Activated CD4-positive, alpha-beta memory T cell treated with anti-CD3 and anti-CD28 coated beads for 36 hours (primary cell): ENCODE measurements around the gene MGMT. TPM values are rescaled to one million over a fixed set of nuclear protein-coding genes. Genes with fewer than 3 reads are reported as not detected.

Source experiments
- CTCF ChIA-PET: fragments of 350-600 bp; sonication (Branson Sonifier 250); formaldehyde crosslinking; loops from one replicate; lab custom pipeline; 2021; ENCODE audit warnings: antibody characterized with exemption, inconsistent platforms; lab: Charles Lee
- POLR2A ChIA-PET: fragments of 350-600 bp; sonication (Branson Sonifier 250); formaldehyde crosslinking; loops from one replicate; lab custom pipeline; 2021; ENCODE audit warnings: antibody characterized with exemption; lab: Charles Lee
- DNase-seq: peaks from one replicate; pipeline ENCODE4 v3.0.0-alpha.2; 2020
- H3K27ac Mint-ChIP-seq: one replicate; pipeline ENCODE4 v1.8.0; 2021; ENCODE audit warnings: mixed read lengths
- H3K27me3 Mint-ChIP-seq: one replicate; pipeline ENCODE4 v1.8.0; 2021; ENCODE audit warnings: mixed read lengths
- H3K36me3 Mint-ChIP-seq: one replicate; pipeline ENCODE4 v1.8.0; 2021; ENCODE audit warnings: mixed read lengths
- H3K4me1 Mint-ChIP-seq: one replicate; pipeline ENCODE4 v1.8.0; 2021; ENCODE audit warnings: low read depth, mixed read lengths
- H3K4me3 Mint-ChIP-seq: one replicate; pipeline ENCODE4 v1.8.0; 2021; ENCODE audit warnings: mild to moderate bottlenecking, mixed read lengths
- H3K9me3 Mint-ChIP-seq: one replicate; pipeline ENCODE4 v1.8.0; 2021; ENCODE audit warnings: mixed read lengths
- intact Hi-C: fragments of 100-400 bp; cut with micrococcal nuclease; formaldehyde crosslinking; loops from one replicate; pipeline ENCODE4 v1.15.1; 2023
- total RNA-seq, 2 experiments: library from RNA; stranded (reverse); gene quantifications; one replicate each; pipeline ENCODE4 v1.2.3, GENCODE V29; 2021

MGMT gene
- total RNA-seq, 2 experiments from 2014 or later: 22.9 to 23.8 TPM

DNA sequence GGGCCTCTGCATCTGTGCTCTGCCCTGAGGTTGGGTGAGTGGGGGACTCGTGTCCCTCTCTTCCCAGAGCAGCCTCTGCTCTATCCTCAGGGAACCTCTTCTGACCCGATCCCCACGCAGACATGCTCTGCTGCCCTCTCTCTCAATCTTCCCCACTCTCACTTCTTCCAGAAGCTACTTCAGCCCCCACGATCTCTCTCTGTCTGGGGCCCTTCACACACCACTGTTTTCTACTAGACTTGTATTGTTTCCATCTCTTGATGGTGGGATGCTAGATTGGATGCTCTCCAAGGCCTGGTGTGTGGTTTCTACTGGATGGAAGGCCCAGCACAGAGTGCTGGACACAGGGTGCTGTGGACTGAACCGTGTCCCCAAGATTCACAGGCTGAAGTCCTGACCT lies 10.0 kb downstream of the MGMT start:
- intact Hi-C loops: no loop called here
- Mint-ChIP-seq H3K4me1 (peaks cover 4% of the 10 kb centered on the region), H3K27me3 (no peaks in the 10 kb centered on the region), H3K36me3 (peaks cover 27% of the 10 kb centered on the region), H3K27ac (no peak overlapping the region), H3K4me3 (no peak overlapping the region), H3K9me3 (peaks cover 23% of the 10 kb centered on the region)
- ChIA-PET POLR2A (no interaction called here), CTCF (no interaction called here)
- DNase-seq: no peak

DNA sequence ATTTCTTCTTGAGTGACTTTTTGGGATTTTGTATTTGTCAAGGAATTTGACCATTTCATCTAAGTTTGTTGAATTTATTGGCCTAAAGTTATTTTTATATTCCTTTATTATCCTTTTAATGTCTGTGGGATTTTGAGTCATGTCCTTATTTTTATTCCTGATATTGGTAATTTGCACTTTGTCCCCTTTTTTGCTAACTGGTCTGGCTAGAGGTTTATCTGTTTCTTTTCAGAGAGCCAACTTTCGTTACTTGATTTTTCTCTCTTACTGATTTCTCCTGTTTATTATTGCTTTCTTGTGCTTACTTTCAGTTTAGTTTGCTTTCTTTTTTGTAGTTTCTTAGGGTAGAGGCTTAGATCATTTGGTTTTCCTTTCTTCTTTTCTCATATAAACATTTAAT lies 14.6 kb downstream of the MGMT start:
- no peak for DNase-seq
- Mint-ChIP-seq H3K27me3 (no peaks in the 10 kb centered on the region), H3K9me3 (peaks cover 53% of the 10 kb centered on the region), H3K4me3 (no peak overlapping the region), H3K4me1 (no peaks in the 10 kb centered on the region), H3K36me3 (peaks cover 45% of the 10 kb centered on the region), H3K27ac (no peak overlapping the region)
- ChIA-PET POLR2A (no interaction called here), CTCF (no interaction called here)
- intact Hi-C loops: no loop called here

DNA sequence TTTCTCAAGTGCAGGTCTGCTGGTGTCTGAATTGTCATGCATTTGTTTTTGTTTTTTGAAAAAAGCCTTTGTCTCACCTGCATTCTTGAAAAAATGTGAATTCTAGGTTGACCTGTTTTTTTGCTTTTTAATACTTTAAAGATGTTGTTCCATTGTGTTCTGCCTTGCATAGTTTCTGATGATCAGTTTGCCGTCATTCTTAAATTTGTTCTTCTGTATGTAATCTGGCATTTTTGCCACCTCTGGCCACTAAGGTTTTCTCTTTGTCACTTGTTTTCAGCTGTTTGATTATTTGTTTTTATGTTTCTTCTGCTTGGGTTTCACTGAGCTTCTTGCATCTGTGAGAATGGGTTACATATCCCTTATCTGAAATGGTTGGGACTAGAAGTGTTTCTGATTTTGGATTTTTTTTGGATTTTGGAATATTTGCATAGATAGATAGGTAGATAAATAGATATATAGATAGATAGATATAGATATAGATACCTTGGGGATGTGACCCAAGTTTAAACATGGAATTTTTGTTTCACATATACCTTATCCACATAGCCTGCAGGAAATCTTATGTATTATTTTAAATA lies 16.5 kb downstream of the MGMT start:
- Mint-ChIP-seq H3K27ac (no peak overlapping the region), H3K27me3 (no peaks in the 10 kb centered on the region), H3K4me1 (no peaks in the 10 kb centered on the region), H3K36me3 (peaks cover 41% of the 10 kb centered on the region), H3K9me3 (peaks cover 58% of the 10 kb centered on the region), H3K4me3 (no peak overlapping the region)
- no peak for DNase-seq
- intact Hi-C loops: no loop called here
- POLR2A ChIA-PET: no interaction called here
- CTCF ChIA-PET: no interaction called here

DNA sequence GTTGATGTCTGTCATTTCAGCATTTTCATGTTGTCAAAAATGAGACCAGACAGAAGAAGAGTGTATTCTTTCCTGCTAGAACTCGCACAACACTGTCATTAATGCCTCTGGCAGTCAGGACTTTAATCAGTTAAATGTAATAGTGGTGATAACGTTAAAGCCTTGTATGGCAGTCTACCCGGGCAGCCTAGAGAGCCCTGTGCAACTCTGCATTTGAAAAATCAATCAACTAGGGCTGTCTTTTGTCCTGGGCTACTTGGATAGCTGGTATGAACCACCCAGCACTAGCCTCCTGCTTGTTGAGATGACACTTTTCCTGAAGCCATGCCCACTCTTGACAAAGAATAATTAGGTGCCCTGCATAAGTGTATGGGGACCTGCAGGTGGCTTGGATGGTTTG lies 19.8 kb downstream of the MGMT start:
- Mint-ChIP-seq H3K4me3 (no peak overlapping the region), H3K4me1 (no peaks in the 10 kb centered on the region), H3K36me3 (peaks cover 42% of the 10 kb centered on the region), H3K27ac (no peak overlapping the region), H3K27me3 (no peaks in the 10 kb centered on the region), H3K9me3 (peaks cover 57% of the 10 kb centered on the region)
- ChIA-PET CTCF (no interaction called here), POLR2A (no interaction called here)
- intact Hi-C loops: no loop called here
- DNase-seq: no peak

DNA sequence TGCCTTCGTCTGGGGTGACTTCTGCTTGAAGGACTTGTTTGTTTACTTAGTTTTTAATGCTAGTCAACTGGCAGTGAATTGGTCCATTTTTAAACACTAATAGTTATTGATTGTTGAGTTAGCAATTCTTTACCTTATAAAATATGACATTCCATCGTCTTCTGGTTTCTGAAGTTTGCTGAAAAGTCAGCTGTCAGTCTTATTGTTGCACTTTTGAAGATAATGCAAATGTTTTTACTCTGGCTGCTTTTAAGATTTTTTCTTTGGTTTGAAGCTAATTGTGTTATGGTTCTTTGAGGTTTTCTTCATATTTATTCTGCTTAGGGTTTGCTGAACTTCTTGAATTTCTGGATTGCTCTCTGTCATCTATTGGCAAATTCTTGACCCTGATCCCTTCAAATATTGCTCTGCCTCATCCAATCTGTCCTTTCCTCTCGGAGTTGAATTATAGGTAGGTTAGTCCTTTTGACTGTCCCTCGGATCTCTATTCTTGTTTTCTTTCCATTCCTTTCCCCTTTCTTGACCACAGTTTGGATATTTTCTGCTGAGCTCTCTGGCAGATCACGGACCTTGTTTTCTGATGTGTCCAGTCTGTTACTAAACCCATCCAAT lies 24.2 kb downstream of the MGMT start:
- ChIA-PET POLR2A (no interaction called here), CTCF (no interaction called here)
- Mint-ChIP-seq H3K27ac (no peak overlapping the region), H3K4me1 (peaks cover 11% of the 10 kb centered on the region), H3K9me3 (peaks cover 37% of the 10 kb centered on the region), H3K36me3 (peaks cover 45% of the 10 kb centered on the region), H3K27me3 (no peaks in the 10 kb centered on the region), H3K4me3 (no peak overlapping the region)
- intact Hi-C loops: no loop called here
- no peak for DNase-seq

DNA sequence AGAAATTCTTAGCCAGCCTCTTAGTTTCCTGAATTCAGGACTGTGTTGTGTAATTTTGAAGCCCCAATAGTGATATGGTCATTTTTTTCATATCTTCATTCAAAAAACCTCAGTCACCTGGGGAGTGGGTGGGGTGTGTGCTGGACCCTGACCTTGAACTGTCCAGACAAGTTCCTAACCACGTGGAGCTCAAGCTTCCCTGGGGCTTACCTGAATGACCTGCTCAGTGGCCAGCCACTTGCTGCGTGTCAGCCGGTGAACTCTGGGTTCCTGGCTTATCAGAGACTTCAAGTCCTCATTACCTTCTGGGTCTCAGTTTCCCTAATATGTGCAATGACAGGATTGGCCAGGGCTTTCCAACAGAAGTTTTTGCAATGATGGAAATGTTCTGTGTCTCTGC lies 27.1 kb downstream of the MGMT start:
- no peaks in the 10 kb centered on the region for H3K27me3 Mint-ChIP-seq
- CTCF ChIA-PET: no interaction called here
- H3K9me3 Mint-ChIP-seq: peaks cover 37% of the 10 kb centered on the region
- no peak overlapping the region for H3K4me3 Mint-ChIP-seq
- peaks cover 59% of the 10 kb centered on the region for H3K36me3 Mint-ChIP-seq
- POLR2A ChIA-PET: no interaction called here
- intact Hi-C loops: no loop called here
- H3K4me1 Mint-ChIP-seq: peaks cover 17% of the 10 kb centered on the region
- no peak for DNase-seq
- no peak overlapping the region for H3K27ac Mint-ChIP-seq

DNA sequence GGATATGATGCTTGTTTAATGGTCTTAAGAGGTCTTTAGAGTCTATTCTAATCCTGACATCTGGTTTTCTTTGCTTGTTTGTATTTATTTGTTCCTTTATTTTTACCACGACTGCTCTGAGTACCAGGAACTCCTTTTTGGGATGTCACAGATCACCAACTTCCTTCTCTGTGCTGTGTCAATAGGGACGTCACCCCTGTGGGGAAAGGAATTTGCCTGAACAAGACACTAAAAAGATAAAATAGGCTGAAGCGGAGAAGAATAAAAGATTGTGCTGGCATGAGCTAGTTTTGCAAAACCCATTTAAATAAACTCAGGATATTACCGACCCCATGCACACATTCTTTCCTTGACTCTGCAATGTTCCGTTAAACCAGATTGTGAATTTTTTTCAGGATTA lies 27.7 kb downstream of the MGMT start:
- Mint-ChIP-seq H3K4me1 (peaks cover 17% of the 10 kb centered on the region), H3K27me3 (no peaks in the 10 kb centered on the region), H3K27ac (no peak overlapping the region), H3K9me3 (peaks cover 33% of the 10 kb centered on the region), H3K36me3 (peaks cover 58% of the 10 kb centered on the region), H3K4me3 (no peak overlapping the region)
- intact Hi-C loops: no loop called here
- ChIA-PET CTCF (no interaction called here), POLR2A (no interaction called here)
- DNase-seq: no peak

DNA sequence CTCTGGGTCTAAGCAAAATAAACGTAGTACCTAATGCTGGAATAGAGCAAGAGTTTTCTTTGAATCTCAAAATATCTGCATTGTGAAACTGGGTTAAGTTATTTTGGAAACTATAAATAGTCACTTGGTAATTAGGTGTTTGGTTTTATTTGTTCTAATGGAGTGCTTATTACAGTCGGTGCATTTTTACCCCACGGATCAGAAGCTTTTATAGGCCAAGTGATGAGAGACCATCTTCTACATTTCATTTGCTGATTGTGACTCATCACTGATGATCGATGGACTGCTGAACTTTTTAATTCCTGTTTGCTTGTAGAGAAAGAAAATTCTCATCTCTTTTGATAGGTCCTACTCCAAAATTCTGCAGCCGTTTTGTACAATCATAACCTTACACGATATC lies 28.2 kb downstream of the MGMT start:
- H3K4me3 Mint-ChIP-seq: no peak overlapping the region
- ChIA-PET POLR2A (no interaction called here), CTCF (no interaction called here)
- peaks cover 17% of the 10 kb centered on the region for H3K4me1 Mint-ChIP-seq
- no peak for DNase-seq
- H3K36me3 Mint-ChIP-seq: peaks cover 54% of the 10 kb centered on the region
- H3K9me3 Mint-ChIP-seq: peaks cover 30% of the 10 kb centered on the region
- no peak overlapping the region for H3K27ac Mint-ChIP-seq
- intact Hi-C loops: no loop called here
- H3K27me3 Mint-ChIP-seq: no peaks in the 10 kb centered on the region

DNA sequence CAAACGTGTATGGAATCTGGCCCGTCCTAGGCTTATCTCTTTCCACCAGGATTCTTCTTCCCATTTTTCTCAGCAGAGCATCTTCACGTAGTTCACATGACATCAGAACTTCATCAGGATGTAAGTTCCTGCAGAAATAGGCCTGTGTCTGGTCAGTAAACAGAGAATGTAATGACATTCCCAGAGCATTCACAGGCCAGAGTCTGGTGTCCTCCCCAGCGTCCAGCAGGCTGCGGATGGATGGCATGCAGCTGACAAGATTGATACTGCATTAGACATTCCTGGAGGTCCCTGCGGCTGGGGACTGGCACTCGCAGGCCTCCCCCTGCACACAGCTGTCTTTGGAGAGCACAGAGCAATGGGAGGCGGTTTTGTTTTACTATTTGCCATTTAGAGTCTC lies 28.7 kb downstream of the MGMT start:
- DNase-seq: no peak
- peaks cover 17% of the 10 kb centered on the region for H3K4me1 Mint-ChIP-seq
- CTCF ChIA-PET: no interaction called here
- H3K27ac Mint-ChIP-seq: no peak overlapping the region
- no peak overlapping the region for H3K4me3 Mint-ChIP-seq
- POLR2A ChIA-PET: no interaction called here
- intact Hi-C loops: no loop called here
- H3K36me3 Mint-ChIP-seq: peaks cover 56% of the 10 kb centered on the region
- H3K27me3 Mint-ChIP-seq: no peaks in the 10 kb centered on the region
- H3K9me3 Mint-ChIP-seq: peaks cover 28% of the 10 kb centered on the region

DNA sequence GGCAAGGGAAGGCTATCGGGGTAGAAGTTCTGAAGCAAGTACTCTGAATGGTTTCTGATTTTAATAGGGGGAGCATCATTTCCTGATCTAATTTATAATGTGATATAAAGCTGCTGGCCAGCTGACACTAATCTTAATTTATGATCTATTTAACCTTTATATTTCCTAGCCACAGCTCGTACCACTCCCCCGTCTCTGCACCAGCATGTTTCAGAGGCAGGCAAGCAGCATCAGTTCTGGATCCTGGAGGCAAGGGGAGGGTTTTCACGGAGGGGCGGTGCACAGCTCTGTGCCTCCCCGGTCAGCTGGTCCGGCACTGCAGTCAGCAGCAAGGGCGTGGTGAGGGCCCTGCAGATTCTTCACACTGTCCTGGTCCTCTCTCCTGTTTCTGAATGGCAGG lies 30.0 kb downstream of the MGMT start:
- POLR2A ChIA-PET: no interaction called here
- Mint-ChIP-seq H3K4me3 (no peak overlapping the region), H3K9me3 (peaks cover 15% of the 10 kb centered on the region), H3K4me1 (peaks cover 17% of the 10 kb centered on the region), H3K27me3 (no peaks in the 10 kb centered on the region), H3K36me3 (peaks cover 53% of the 10 kb centered on the region), H3K27ac (no peak overlapping the region)
- intact Hi-C loops: no loop called here
- no peak for DNase-seq
- CTCF ChIA-PET: no interaction called here

DNA sequence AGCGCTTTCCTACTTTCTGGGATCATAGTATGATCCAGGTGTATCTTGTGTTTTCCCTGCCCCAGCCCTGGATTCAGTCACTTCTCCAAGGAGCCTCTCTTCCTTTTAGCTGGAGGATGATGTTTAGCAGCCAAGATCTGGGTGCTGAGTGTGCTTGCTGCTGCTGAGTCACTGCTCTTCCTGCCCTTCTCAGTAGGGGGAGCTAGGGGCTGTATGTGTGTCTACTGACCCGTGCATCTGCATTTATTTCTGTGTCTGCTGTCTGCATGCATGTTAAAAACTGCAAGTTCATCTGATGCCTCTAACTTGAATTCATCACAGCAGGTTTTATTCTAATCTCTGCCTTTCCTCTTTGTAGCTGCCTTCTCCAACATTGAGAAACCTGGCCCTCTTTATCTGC lies 31.6 kb downstream of the MGMT start:
- Mint-ChIP-seq H3K4me3 (no peak overlapping the region), H3K27me3 (no peaks in the 10 kb centered on the region), H3K36me3 (peaks cover 45% of the 10 kb centered on the region), H3K4me1 (peaks cover 7% of the 10 kb centered on the region), H3K9me3 (peaks cover 5% of the 10 kb centered on the region), H3K27ac (no peak overlapping the region)
- intact Hi-C loops: no loop called here
- ChIA-PET POLR2A (no interaction called here), CTCF (no interaction called here)
- no peak for DNase-seq

DNA sequence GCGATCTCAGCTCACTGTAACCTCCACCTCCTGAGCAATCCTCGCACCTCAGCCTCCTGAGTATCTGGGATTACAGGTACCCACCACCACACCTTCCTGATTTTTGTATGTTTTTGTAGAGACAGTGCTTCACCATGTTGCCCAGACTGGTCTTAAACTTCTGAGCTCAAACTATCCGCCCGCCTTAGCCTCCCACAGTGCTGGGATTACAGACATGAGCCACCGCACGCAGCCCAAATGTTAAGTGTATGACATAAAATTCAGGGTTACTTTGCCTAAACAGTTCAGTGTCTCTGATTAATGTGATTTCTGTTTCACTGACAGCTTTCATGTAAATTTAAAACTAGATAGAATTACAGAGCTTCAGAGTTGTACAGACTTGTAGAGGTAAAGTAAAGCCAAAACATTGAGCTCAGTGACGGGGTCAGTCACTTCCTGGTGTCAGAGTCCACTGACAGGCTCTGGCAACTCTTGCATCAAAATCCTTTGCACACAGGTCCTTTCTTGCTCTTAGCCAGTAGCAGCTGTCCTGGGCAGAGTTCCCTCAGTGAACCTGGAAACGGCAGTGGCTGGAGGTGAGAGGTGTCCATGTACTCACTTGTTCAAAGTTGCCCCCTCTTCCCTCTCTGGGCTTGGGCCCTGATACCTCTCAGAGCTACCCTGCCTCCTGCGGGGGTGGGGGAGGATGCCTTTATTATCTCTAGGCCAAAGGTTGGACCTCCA lies 33.7 kb downstream of the MGMT start:
- Mint-ChIP-seq H3K9me3 (peaks cover 5% of the 10 kb centered on the region), H3K4me3 (no peak overlapping the region), H3K36me3 (peaks cover 38% of the 10 kb centered on the region), H3K27ac (no peak overlapping the region), H3K27me3 (no peaks in the 10 kb centered on the region), H3K4me1 (peaks cover 13% of the 10 kb centered on the region)
- CTCF ChIA-PET: no interaction called here
- no peak for DNase-seq
- intact Hi-C loops: no loop called here
- POLR2A ChIA-PET: no interaction called here
